K562 (cell line): ENCODE results near the gene AHCYL2. TPM values are rescaled to one million over a fixed set of nuclear protein-coding genes. Genes with fewer than 3 reads are reported as not detected.

Source experiments
- ARID1B ChIP-seq: fragments of 450-650 bp; IDR thresholded peaks from 2 replicates; pipeline ENCODE4 v1.6.1; 2016; ENCODE audit warnings: antibody characterized with exemption, mild to moderate bottlenecking, inconsistent platforms
- CCNT2 ChIP-seq: IDR thresholded peaks from 2 replicates; pipeline ENCODE4 v1.6.1; 2011; ENCODE audit warnings: borderline replicate concordance, low read depth, mild to moderate bottlenecking, moderate library complexity, mixed read lengths, low read length; ENCODE audit not compliant: insufficient read length; ENCODE audit errors: extremely low read depth
- CXXC5 ChIP-seq: fragments of 250-450 bp; sonication (Bioruptor Pico); IDR thresholded peaks from 2 replicates; pipeline ENCODE4 v1.8.0; 2022; ENCODE audit warnings: inconsistent platforms, mild to moderate bottlenecking, moderate library complexity
- ILK ChIP-seq: fragments of 450-650 bp; IDR thresholded peaks from 2 replicates; pipeline ENCODE4 v1.6.1; 2016; ENCODE audit warnings: missing genetic modification characterization, low read depth, mild to moderate bottlenecking, missing compliant biosample characterization, moderate library complexity, borderline replicate concordance
- MED1 ChIP-seq: sonication (generic); formaldehyde crosslinking; IDR thresholded peaks from 2 replicates; pipeline ENCODE4 v1.8.1; 2023; ENCODE audit warnings: missing genetic modification reagents, borderline replicate concordance
- SPI1 ChIP-seq: IDR thresholded peaks from 2 replicates; pipeline ENCODE4 v1.6.1; 2011; ENCODE audit warnings: low read depth, low read length, control low read depth, borderline replicate concordance
- STAT6 ChIP-seq: sonication (generic); formaldehyde crosslinking; IDR thresholded peaks from 2 replicates; pipeline ENCODE4 v1.8.1; 2023; ENCODE audit warnings: mild to moderate bottlenecking, missing genetic modification reagents
- ZBTB49 ChIP-seq: sonication (generic); formaldehyde crosslinking; IDR thresholded peaks from 2 replicates; pipeline ENCODE4 v1.8.0; 2022; ENCODE audit warnings: missing genetic modification reagents, mild to moderate bottlenecking, borderline replicate concordance
- ZNF407 ChIP-seq: fragments of 450-650 bp; IDR thresholded peaks from 2 replicates; pipeline ENCODE4 v1.6.1; 2016; ENCODE audit warnings: low read depth
- ZNF511 ChIP-seq: sonication (generic); formaldehyde crosslinking; IDR thresholded peaks from 2 replicates; pipeline ENCODE4 v1.8.0; 2022; ENCODE audit warnings: mild to moderate bottlenecking, missing genetic modification reagents
- polyA plus RNA-seq, 8 experiments: library from polyadenylated mRNA; depleted of rRNA in 4 of 8; stranded (reverse) in 5 of 8; unstranded in 3 of 8; fragments of >200 nt; fragmentation: Nextera tagmentation in 2 of 8; fragmentation: Illumina TruSeq in 1 of 8; extraction: Ambion mirVana in 2 of 8; extraction: Trizol in 1 of 8; gene quantifications; 2 replicates each; pipeline versions ENCODE4 v1.2.1 to v1.2.3, GENCODE V29; 2011 to 2014; ENCODE audit warnings: inconsistent platforms in 1 of 8, missing spikeins in 1 of 8
- total RNA-seq, 7 experiments: library from RNA; depleted of rRNA in 6 of 7; stranded (reverse); fragments of >200 nt in 6 of 7; fragmentation: Illumina TruSeq in 2 of 7; extraction: Trizol in 2 of 7; gene quantifications; 2 replicates each; pipeline versions ENCODE4 v1.2.1 to v1.2.3, GENCODE V29; 2011 to 2021; ENCODE audit warnings: low replicate concordance in 1 of 7

Gene AHCYL2
- total and polyA plus RNA-seq, 9 of the 15 experiments (the other 6 are each of a cell fraction or from before 2014, with no cell fraction given) = 0.93 to 10.5 (median 5.2) TPM

- TF ChIP-seq ZNF407 (no peak), SPI1 (no peak), ILK (tag) (no peak), MED1 (no peak), STAT6 (CRISPR knock-in tag) (no peak), ZNF511 (CRISPR knock-in tag) (no peak), ARID1B (peak; percentile 98), CCNT2 (peak; percentile 68), CXXC5 (CRISPR knock-in tag) (peak; percentile 66; the same call in 1 of the 2 replicates), ZBTB49 (CRISPR knock-in tag) (no peak)
These were observed 214.2 kb downstream of the AHCYL2 start (continued) for GRCh38 chr7:129438839-129439651.
